A673 (cell line): Measurements from ENCODE around the gene SPG7.

Source experiments
- EZH2 ChIP-seq: fragments of 200-600 bp; sonication (generic); IDR thresholded peaks from 2 replicates; pipeline ENCODE4 v1.6.1; 2017; ENCODE audit warnings: borderline replicate concordance, low read depth, mild to moderate bottlenecking, mixed read lengths, antibody characterized with exemption, low read length; ENCODE audit not compliant: poor library complexity, severe bottlenecking
- TF ChIP-seq, protein P1 (sequence below): fragments of 300-800, 200-600 bp; sonication (generic); conservative IDR thresholded peaks from 2 replicates; pipeline ENCODE4 v1.5.1; 2017; ENCODE audit warnings: low read depth, mild to moderate bottlenecking, antibody characterized with exemption, low read length, moderate library complexity, mixed read lengths

DNA sequence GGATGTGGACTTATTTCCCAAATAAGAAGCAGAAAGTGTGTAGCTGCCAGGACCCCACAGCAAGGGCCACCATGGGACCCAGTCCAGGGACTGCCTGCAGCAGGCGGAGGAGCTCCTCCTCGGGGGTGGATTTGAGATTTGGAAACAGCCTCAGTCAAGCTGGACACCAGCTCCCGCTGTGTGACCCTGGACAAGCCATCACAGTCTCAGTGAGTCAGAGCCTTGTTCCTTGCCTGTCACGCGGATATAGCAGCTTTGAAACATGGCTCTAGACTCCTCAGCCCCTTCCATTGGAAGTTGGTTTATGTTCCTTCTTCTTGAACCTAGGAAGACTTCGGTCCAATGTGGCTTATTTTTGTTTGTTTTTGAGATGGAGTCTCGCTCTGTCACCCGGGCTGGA lies 92.8 kb downstream of the SPG7 start:
- TF ChIP-seq, protein P1, sequence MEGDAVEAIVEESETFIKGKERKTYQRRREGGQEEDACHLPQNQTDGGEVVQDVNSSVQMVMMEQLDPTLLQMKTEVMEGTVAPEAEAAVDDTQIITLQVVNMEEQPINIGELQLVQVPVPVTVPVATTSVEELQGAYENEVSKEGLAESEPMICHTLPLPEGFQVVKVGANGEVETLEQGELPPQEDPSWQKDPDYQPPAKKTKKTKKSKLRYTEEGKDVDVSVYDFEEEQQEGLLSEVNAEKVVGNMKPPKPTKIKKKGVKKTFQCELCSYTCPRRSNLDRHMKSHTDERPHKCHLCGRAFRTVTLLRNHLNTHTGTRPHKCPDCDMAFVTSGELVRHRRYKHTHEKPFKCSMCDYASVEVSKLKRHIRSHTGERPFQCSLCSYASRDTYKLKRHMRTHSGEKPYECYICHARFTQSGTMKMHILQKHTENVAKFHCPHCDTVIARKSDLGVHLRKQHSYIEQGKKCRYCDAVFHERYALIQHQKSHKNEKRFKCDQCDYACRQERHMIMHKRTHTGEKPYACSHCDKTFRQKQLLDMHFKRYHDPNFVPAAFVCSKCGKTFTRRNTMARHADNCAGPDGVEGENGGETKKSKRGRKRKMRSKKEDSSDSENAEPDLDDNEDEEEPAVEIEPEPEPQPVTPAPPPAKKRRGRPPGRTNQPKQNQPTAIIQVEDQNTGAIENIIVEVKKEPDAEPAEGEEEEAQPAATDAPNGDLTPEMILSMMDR, result no peak
- no peak for TF ChIP-seq EZH2
